Cardiac fibroblast (primary cell): Measurements from ENCODE around the gene SCN1B.

Source experiments
- DNase-seq, 2 donors: peaks; one replicate each; pipeline versions ENCODE4 v3.0.0 to v3.0.0-alpha.2; 2010; ENCODE audit warnings: low read depth in 2 of 2
- H3K4me3 ChIP-seq, 2 donors: replicated peaks in 1 of 2; 1 replicate in 1 of 2; 2 replicates in 1 of 2; pipeline ENCODE4 v1.5.1; 2011; ENCODE audit warnings: low read depth in 2 of 2, low read length in 2 of 2, mild to moderate bottlenecking in 2 of 2, moderate library complexity in 1 of 2
- CTCF ChIP-seq: IDR thresholded peaks from one replicate; pipeline ENCODE4 v1.5.1; 2011; ENCODE audit warnings: low read depth, mild to moderate bottlenecking, low read length, inconsistent platforms

SCN1B gene

GRCh38 chr19:35077411-35078223 is 47.3 kb downstream of the SCN1B start:
- TF ChIP-seq CTCF: no peak
- H3K4me3 ChIP-seq: no peak overlapping the region
- DNase-seq: no peak

GRCh38 chr19:35079826-35080225 is 49.6 kb downstream of the SCN1B start:
- H3K4me3 ChIP-seq: no peak overlapping the region
- DNase-seq: no peak
- TF ChIP-seq CTCF: no peak

GRCh38 chr19:35080613-35081170 is 50.4 kb downstream of the SCN1B start:
- DNase-seq: no peak
- TF ChIP-seq CTCF: no peak
- no peak overlapping the region for H3K4me3 ChIP-seq

DNA sequence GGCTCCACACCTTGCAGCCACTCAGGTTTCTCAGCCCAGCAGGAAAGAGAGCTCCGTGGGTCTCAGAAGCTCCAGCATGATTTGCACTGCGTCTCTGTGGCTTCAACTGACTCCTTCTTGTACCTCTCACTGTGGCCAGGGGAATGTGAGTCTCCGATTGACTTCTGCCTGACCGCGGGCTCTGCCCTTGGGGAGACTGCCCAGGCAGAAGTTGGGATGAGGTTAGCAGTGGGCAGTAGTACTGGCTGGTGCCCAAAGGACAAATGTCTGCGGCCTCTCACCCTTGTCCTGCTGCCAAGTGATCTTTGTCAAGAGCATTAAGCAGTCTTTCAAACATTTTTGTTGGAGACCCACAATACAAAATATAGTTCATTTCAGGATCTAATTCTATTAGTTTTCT is 50.9 kb downstream of the SCN1B start:
- no peak for DNase-seq
- TF ChIP-seq CTCF: no peak
- no peak overlapping the region for H3K4me3 ChIP-seq

GRCh38 chr19:35083691-35084508 is 53.6 kb downstream of the SCN1B start:
- TF ChIP-seq CTCF: no peak
- H3K4me3 ChIP-seq: no peak overlapping the region
- DNase-seq: no peak

GRCh38 chr19:35084509-35084762 is 54.2 kb downstream of the SCN1B start:
- TF ChIP-seq CTCF: no peak
- no peak for DNase-seq
- no peak overlapping the region for H3K4me3 ChIP-seq
